GM18868 (cell line): ENCODE results near the gene MALSU1.
A peak's percentile ranks its signal among the peaks of the same experiment; 100 is the strongest.

Source experiments
- ATAC-seq: cut with Tn5 transposase; IDR thresholded peaks from one replicate; pipeline ENCODE4 v1.9.1; 2021; ENCODE audit warnings: mild to moderate bottlenecking, moderate library complexity; ENCODE audit not compliant: unreplicated experiment

Gene MALSU1

GRCh38 chr7:23335136-23335535, 36.0 kb downstream of the MALSU1 start:
- no peak for ATAC-seq

- no peak for ATAC-seq
These were observed 36.5 kb downstream of the MALSU1 start for GRCh38 chr7:23335621-23336020.

GRCh38 chr7:23336086-23336485, 36.9 kb downstream of the MALSU1 start:
- ATAC-seq = no peak

GRCh38 chr7:23336799-23337283, 37.7 kb downstream of the MALSU1 start:
- ATAC-seq = no peak

- no peak for ATAC-seq
These were observed 38.2 kb downstream of the MALSU1 start for GRCh38 chr7:23337374-23337773.

GRCh38 chr7:23338439-23338838, 39.3 kb downstream of the MALSU1 start:
- ATAC-seq = no peak

GRCh38 chr7:23338863-23339262, 39.7 kb downstream of the MALSU1 start:
- no peak for ATAC-seq

GRCh38 chr7:23341846-23342598, 42.9 kb downstream of the MALSU1 start:
- ATAC-seq = no peak

GRCh38 chr7:23343102-23343501, 44.0 kb downstream of the MALSU1 start:
- ATAC-seq = no peak

GRCh38 chr7:23343806-23344475, 44.8 kb downstream of the MALSU1 start:
- no peak for ATAC-seq

- no peak for ATAC-seq
These were observed 46.5 kb downstream of the MALSU1 start for GRCh38 chr7:23345601-23346000.

- ATAC-seq = peak; percentile 52
These were observed 47.2 kb downstream of the MALSU1 start for GRCh38 chr7:23346316-23346715.

- ATAC-seq = no peak
These were observed 48.0 kb downstream of the MALSU1 start for GRCh38 chr7:23347033-23347681.

GRCh38 chr7:23347682-23348180, 48.6 kb downstream of the MALSU1 start:
- ATAC-seq = peak; percentile 64

GRCh38 chr7:23349484-23350157, 50.5 kb downstream of the MALSU1 start:
- no peak for ATAC-seq

- ATAC-seq = no peak
These were observed 51.3 kb downstream of the MALSU1 start for GRCh38 chr7:23350466-23350865.

GRCh38 chr7:23353172-23353571, 54.0 kb downstream of the MALSU1 start:
- ATAC-seq = peak; percentile 59

GRCh38 chr7:23356168-23356567, 57.0 kb downstream of the MALSU1 start:
- ATAC-seq = no peak

- ATAC-seq = peak; percentile 45
These were observed 57.6 kb downstream of the MALSU1 start for GRCh38 chr7:23356726-23357125.

- peak; percentile 40 for ATAC-seq
These were observed 58.3 kb downstream of the MALSU1 start for GRCh38 chr7:23357190-23358093.
